ENCODE results near the gene PPM1E.

The PPM1E gene

GRCh38 chr17:59004338-59005111 is 248.9 kb downstream of the PPM1E start:
- DNase-seq (ENCODE audit: low read depth, low spot score) = peak; percentile 66
- no peak overlapping the region for H3K4me3 ChIP-seq (ENCODE audit: low read length)

DNA sequence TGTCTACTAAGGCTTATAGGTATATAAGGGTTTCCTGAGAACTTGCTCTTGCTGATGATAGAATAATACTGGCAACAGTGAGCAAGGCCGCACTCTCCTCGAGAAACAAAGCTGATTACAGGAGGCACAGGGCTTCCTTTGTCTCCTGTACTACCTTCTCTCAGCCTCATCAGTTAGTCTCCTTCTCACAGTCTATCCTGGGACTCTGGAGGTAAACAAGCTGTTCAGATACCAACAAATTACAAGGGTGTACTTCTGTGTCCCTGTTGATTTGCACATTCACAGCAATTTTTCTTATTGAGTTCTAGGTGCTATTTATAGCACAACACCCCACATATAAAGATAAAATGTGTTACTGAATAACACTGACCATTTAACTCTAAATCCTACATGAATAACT is 252.3 kb downstream of the PPM1E start:
- no peak for DNase-seq (ENCODE audit: low read depth, low spot score)
- no peak overlapping the region for H3K4me3 ChIP-seq (ENCODE audit: low read length)

DNA sequence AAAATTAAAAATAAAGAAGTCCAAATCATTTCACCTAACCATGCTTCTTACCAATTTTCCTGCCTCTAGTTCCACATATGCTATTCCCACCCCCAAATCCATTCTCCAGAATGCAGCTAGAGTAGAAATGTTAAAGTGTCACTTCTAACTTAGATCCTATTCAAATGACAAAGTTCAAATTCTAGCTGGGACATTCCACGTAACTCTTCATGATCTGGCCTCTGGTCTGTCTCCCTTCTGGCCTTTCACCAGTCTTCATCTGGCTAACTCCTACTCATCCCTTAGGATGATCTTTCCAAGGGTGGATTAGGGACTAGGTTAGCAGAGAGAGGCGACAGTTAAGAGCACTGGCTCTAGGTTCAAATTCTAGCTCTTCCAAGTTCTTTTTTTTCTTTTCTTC is 253.1 kb downstream of the PPM1E start:
- no peak overlapping the region for H3K4me3 ChIP-seq (ENCODE audit: low read length)
- no peak for DNase-seq (ENCODE audit: low read depth, low spot score)

DNA sequence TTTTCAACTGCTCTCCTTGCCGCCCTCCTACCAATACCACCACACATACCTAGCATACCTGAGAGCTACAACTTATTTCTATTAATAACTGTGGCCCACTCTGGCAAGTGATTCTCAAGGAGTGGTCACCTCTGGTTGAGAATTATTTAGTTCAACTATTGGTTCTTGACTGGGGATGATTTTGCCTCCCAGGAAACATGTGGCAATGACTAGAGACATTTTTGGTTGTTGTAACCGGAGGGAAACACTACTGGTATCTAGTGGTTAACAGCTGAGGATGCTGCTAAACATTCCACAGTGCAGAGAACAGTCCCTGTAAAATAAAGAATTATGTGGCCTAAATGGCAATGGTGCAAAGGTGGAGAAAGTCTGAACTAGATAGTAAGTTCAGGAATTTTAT is 254.4 kb downstream of the PPM1E start:
- H3K4me3 ChIP-seq (ENCODE audit: low read length) = no peak overlapping the region
- DNase-seq (ENCODE audit: low read depth, low spot score) = no peak

DNA sequence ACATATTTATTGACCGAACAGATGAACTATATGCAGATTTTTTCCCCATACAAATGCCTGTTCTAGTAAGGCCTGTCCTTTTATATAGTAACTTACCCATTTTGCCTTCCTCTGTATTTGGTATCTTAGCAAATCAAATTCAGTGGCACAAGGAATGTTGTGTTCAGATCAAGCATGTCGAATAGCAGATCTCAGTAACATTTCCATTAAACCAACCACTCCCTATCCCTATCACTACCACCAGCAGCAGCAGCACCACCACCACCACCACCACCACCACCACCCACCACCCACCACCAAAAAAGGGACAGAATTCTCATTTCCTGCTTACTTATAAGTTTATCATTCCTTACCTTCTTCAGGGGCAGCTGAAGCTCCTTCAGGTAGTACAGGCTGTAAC is 256.3 kb downstream of the PPM1E start:
- no peak for DNase-seq (ENCODE audit: low read depth, low spot score)

GRCh38 chr17:59018019-59018418 is 262.4 kb downstream of the PPM1E start:
- H3K4me3 ChIP-seq (ENCODE audit: low read length) = no peak overlapping the region
- no peak for DNase-seq (ENCODE audit: low read depth, low spot score)

More for the DNA sequence above, 256.3 kb downstream of the PPM1E start:
- H3K4me3 ChIP-seq (ENCODE audit: low read length) = no peak overlapping the region

DNA sequence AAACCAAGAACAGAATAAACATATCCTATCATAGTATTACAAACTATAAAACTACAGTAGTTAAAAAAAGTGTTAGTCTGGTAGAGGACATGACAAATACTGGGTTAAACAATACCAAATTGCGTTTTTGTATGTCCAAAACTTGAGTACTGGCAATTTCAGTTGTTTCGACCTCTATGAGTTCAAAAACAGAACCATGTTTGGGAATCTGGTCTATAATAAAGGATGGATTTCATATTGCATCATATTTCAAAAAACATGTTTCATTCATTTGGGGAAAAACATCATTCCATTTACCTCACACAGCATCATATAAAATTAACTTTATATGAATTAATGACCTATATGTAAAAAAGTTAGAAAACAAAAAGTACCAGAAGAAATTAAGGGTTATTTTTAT is 269.3 kb downstream of the PPM1E start:
- DNase-seq (ENCODE audit: low read depth, low spot score) = no peak
- H3K4me3 ChIP-seq (ENCODE audit: low read length) = no peak overlapping the region

GRCh38 chr17:59026176-59026939 is 270.7 kb downstream of the PPM1E start:
- no peak for DNase-seq (ENCODE audit: low read depth, low spot score)
- H3K4me3 ChIP-seq (ENCODE audit: low read length) = no peak overlapping the region

DNA sequence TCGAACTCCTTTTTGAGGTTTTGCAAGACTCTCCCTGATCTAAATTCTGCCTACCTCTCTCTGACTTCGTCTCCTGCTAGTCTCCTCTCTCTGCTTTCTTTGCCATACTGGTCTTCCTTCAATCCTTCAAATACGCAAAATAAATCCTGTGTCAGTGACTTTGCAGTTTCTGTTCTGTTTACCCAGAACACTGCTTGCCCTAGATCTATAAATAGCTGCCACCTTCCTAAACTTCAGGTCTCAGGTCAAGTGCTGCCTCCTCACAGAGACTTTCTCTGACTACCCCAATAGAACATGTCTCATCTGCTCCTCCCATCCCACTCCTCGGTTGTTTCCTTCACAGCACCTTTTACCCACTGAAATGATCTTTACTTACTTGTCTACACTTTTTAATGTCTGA is 272.1 kb downstream of the PPM1E start:
- DNase-seq (ENCODE audit: low read depth, low spot score) = no peak
- no peak overlapping the region for H3K4me3 ChIP-seq (ENCODE audit: low read length)

DNA sequence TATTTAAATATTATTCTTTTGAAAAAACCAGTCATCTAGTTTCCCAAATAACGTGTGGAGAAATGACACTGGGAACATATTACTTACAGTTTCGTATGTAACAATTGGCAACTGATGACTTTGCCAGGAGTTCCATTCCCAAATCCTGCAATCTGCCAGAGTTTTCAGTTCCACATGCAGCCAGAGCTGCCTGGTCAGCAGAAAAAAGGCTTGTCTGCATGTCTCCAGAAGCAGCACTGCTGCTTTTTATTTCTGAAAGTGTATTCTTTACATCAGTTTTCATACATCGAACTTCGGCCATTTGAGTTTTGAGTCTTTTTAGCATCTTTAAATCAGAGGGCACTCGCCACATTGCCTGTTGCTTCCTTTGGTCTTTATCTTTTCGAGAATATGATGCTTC is 272.7 kb downstream of the PPM1E start:
- DNase-seq (ENCODE audit: low read depth, low spot score) = no peak

GRCh38 chr17:59030811-59031210 is 275.2 kb downstream of the PPM1E start:
- H3K4me3 ChIP-seq (ENCODE audit: low read length) = no peak overlapping the region
- DNase-seq (ENCODE audit: low read depth, low spot score) = no peak

More for the DNA sequence above, 272.7 kb downstream of the PPM1E start:
- H3K4me3 ChIP-seq (ENCODE audit: low read length) = no peak overlapping the region

Measured in Jurkat, Clone E6-1 (cell line).